ENCODE results near the gene LHFPL3.

Gene LHFPL3

GRCh38 chr7:104299323-104299722, 29.1 kb upstream of the LHFPL3 start:
- DNase-seq (ENCODE audit: low read depth) = no peak
- TF ChIP-seq CTCF (IDR thresholded peaks at IDR 0.05; ENCODE audit: low read depth, low read length, missing control alignments) = no peak
- no peak overlapping the region for H3K4me3 ChIP-seq (ENCODE audit: low read depth, low read length)

DNA sequence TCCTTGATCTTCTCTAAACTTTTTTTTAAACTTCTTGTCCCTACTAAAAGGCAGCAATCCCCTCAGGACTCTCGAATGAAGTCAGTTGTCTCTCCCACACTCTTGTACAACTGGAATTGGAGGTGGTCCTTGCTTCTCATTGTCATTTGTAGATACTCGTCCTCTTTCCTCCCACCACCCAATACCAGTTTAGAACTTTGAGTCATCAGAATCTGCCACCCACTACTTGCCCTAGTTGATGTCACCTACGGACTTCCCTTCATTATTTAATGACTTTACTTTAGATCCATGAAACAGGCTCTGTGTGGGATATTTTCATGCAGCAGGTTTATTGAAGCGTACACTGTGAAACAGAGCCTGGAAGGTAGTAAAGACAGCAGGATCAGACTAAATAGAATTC, 28.6 kb upstream of the LHFPL3 start:
- H3K4me3 ChIP-seq (ENCODE audit: low read depth, low read length) = no peak overlapping the region
- TF ChIP-seq CTCF (IDR thresholded peaks at IDR 0.05; ENCODE audit: low read depth, low read length, missing control alignments) = no peak
- DNase-seq (ENCODE audit: low read depth) = no peak

- DNase-seq (ENCODE audit: low read depth) = no peak
- no peak overlapping the region for H3K4me3 ChIP-seq (ENCODE audit: low read depth, low read length)
- no peak for TF ChIP-seq CTCF (IDR thresholded peaks at IDR 0.05; ENCODE audit: low read depth, low read length, missing control alignments)
These were observed 21.6 kb upstream of the LHFPL3 start for GRCh38 chr7:104306793-104307192.

DNA sequence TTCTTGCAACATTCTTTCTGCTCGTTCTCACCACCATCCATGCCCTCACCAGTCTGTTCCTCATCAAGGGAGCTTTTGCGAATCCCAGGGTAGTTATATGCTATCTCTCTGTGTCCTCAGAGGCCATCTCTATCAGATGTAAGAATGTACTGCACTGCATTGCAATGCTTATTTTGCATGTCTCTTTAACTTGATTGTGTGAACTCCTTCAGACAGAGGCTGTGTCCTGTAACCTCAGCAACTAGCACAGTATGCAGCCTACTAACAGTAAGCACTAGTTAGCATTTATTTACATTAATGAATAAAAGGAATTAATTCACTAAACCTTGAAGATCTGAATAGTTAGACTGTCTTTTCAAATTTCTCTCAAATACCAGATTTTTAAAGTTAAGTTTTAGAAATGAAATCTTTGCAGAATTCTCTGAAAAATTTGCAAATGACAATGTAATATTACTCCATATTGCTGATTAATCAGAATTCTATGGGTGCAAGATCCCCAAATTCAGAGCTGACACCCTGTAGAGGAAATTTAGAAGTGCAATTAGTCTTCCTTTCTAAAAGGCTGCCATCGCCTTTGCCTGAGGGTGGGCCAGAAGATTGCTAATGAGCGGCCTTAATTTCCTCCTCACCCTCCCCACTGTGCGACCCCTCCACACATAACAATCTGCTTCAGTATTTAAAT, 10.3 kb upstream of the LHFPL3 start:
- no peak for DNase-seq (ENCODE audit: low read depth)
- no peak overlapping the region for H3K4me3 ChIP-seq (ENCODE audit: low read depth, low read length)
- TF ChIP-seq CTCF (IDR thresholded peaks at IDR 0.05; ENCODE audit: low read depth, low read length, missing control alignments) = no peak

GRCh38 chr7:104327534-104327933, 869 bp upstream of the LHFPL3 start:
- no peak for DNase-seq (ENCODE audit: low read depth)
- TF ChIP-seq CTCF (IDR thresholded peaks at IDR 0.05; ENCODE audit: low read depth, low read length, missing control alignments) = no peak
- no peak overlapping the region for H3K4me3 ChIP-seq (ENCODE audit: low read depth, low read length)

- no peak for TF ChIP-seq CTCF (IDR thresholded peaks at IDR 0.05; ENCODE audit: low read depth, low read length, missing control alignments)
- no peak for DNase-seq (ENCODE audit: low read depth)
- H3K4me3 ChIP-seq (ENCODE audit: low read depth, low read length) = no peak overlapping the region
These were observed 486 bp upstream of the LHFPL3 start for GRCh38 chr7:104327938-104328295.

Measured in GM12864 (cell line).